Skeletal muscle tissue (tissue), 4 donors: ENCODE results near the gene LRRC73. TPM values are rescaled to one million over a fixed set of nuclear protein-coding genes. Genes with fewer than 3 reads are reported as not detected.
A peak's percentile ranks its signal among the peaks of the same experiment; 100 is the strongest.

Source experiments
- H3K27ac ChIP-seq: one replicate; pipeline ENCODE4 v1.7.0; 2013; ENCODE audit warnings: mild to moderate bottlenecking, low read depth, low read length, inconsistent platforms
- H3K27me3 ChIP-seq, 3 donors: one replicate each; pipeline ENCODE4 v1.7.0; 2013; ENCODE audit warnings: low read length in 3 of 3; ENCODE audit not compliant: control insufficient read depth in 3 of 3, insufficient read depth in 3 of 3
- H3K36me3 ChIP-seq, 3 donors: one replicate each; pipeline ENCODE4 v1.7.0; 2013; ENCODE audit warnings: low read length in 3 of 3; ENCODE audit not compliant: control insufficient read depth in 3 of 3, insufficient read depth in 3 of 3
- H3K4me1 ChIP-seq, 3 donors: one replicate each; pipeline ENCODE4 v1.7.0; 2013; ENCODE audit warnings: low read length in 3 of 3, mild to moderate bottlenecking in 3 of 3; ENCODE audit not compliant: control insufficient read depth in 3 of 3, insufficient read depth in 3 of 3
- H3K4me3 ChIP-seq, 3 donors: one replicate each; pipeline ENCODE4 v1.7.0; 2013; ENCODE audit warnings: low read length in 3 of 3
- H3K9ac ChIP-seq, 3 donors: one replicate each; pipeline ENCODE4 v1.7.0; 2013; ENCODE audit warnings: low read length in 3 of 3, mild to moderate bottlenecking in 3 of 3, moderate library complexity in 2 of 3, low read depth in 1 of 3
- H3K9me3 ChIP-seq, 3 donors: one replicate each; pipeline ENCODE4 v1.7.0; 2013; ENCODE audit warnings: low read length in 3 of 3; ENCODE audit not compliant: control insufficient read depth in 3 of 3
- total RNA-seq: library from RNA; depleted of rRNA; stranded (reverse); fragments of >200 nt; gene quantifications from one replicate; pipeline ENCODE4 v1.2.3, GENCODE V29; 2014
- donor health status: Osteomylitis.

The LRRC73 gene
- total RNA-seq, 1 donor from 2014 or later, result 0.52 TPM

DNA sequence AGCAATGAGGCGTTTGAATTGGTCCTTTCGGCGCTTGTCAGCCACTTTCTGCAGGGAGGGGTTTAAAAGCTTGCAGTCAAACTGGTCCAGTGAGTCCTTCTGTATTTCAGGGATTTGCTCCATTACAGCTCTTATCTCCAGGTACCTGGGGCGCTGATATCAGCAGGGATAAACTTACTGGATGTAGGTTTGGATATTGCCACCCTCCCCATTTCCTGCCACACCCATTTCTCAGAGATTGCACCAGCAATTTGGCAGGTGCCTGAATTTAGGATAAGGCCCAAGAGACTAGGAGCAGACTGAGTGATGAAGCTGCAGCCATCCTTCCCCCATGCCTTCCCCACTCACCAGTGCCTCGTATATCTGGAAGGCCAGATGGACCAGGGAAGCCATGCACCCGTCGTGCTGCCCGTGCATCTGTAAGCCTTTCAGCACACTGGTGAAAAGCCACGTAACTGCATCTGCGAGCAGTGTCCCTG, 14.4 kb upstream of the LRRC73 start:
- H3K27ac ChIP-seq, result no peak overlapping the region
- H3K4me3 ChIP-seq, result no peak overlapping the region
- no peaks in the 10 kb centered on the region for H3K27me3 ChIP-seq
- no peaks in the 10 kb centered on the region for H3K4me1 ChIP-seq
- no peaks in the 10 kb centered on the region for H3K9me3 ChIP-seq
- H3K36me3 ChIP-seq, result peaks cover 78 to 87% (median 86%) of the 10 kb centered on the region in 3 donors
- H3K9ac ChIP-seq, result no peak overlapping the region

DNA sequence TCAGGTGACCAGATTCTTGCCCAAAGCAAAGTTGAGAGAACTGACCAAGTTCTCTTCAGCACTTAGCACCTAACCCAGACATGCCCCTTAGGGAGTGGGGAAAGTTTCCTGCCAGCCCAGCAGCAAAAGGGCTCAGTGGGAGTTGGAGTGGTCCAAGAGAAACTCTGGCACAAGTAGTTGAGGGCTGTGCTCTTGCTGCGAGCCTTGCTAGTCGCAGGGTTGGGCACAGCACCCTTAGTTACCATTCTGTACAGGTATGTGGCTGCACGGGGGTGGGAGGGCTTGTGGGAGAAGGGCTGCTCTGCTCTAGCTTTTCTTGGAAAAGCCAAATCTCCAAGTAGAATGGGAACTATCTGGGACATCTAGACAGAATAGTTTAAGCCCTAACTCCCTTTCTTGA, 13.1 kb upstream of the LRRC73 start:
- Histone ChIP-seq H3K4me3 (no peak overlapping the region), H3K36me3 (peaks cover 77 to 85% (median 85%) of the 10 kb centered on the region in 3 donors), H3K27me3 (no peaks in the 10 kb centered on the region), H3K4me1 (peaks cover 2 to 3% (median 2%) of the 10 kb centered on the region in 3 donors), H3K9ac (no peak overlapping the region), H3K27ac (no peak overlapping the region), H3K9me3 (no peaks in the 10 kb centered on the region)

DNA sequence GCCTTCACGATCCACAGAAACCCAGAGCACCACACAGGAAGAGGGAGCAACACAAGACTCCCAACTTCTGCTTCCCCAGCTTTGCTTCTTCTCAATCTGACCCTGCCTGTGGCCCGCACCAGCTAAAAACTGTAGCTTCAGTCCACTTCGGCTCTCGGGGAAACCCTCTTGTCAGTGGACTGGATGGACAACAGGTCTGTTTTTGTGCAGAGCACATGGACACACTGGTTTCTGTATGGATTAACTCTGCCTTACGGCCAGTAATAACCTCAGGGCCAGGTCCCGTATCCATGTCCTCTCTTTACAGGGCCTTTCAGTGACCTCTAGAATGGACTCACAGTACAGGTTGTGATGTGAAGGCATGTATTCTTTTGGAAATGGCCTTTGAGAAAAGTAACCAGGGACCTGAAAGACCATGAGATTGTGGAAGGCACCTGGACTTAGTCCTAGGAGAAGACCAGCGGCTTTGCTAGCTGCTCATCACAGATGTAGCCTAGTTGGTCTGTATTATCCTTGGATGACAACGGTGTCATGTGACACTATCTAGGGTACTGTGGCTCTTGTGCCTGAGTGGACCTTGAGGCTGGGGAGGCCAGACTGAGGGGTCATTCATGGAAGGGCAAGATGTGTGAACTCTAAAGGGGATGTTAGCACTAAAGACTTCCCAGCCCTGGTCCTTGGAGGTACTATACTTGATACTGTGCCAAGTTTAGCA, 12.6 kb upstream of the LRRC73 start:
- no peaks in the 10 kb centered on the region for H3K9me3 ChIP-seq
- no peak overlapping the region for H3K4me3 ChIP-seq
- peaks cover 71 to 82% (median 80%) of the 10 kb centered on the region in 3 donors for H3K36me3 ChIP-seq
- H3K9ac ChIP-seq, result no peak overlapping the region
- H3K27ac ChIP-seq, result no peak overlapping the region
- H3K27me3 ChIP-seq, result no peaks in the 10 kb centered on the region
- H3K4me1 ChIP-seq, result peaks cover 8% of the 10 kb centered on the region in 3 donors

DNA sequence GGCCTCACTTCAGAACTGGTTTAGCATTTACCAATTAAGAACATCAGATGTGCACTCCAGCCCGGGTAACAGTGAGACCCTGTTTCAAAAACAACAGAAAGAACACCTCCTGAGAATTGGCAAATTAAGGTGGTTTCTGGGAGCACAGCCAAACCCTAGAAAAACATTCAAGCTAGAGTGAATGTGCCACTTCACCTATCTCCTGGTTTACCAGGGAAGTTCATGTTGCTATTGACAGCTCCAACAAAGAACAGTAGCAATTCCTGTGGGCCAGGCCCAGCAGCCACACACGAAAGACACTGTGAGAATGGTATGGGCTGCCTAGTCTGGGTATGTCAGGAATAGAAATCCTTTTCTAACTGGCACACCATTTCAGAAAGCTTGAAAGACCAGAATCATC, 11.7 kb upstream of the LRRC73 start:
- Histone ChIP-seq H3K4me3 (no peak overlapping the region), H3K9me3 (no peaks in the 10 kb centered on the region), H3K27ac (no peak overlapping the region), H3K36me3 (peaks cover 69 to 74% (median 72%) of the 10 kb centered on the region in 3 donors), H3K4me1 (peaks cover 12 to 16% (median 13%) of the 10 kb centered on the region in 3 donors), H3K27me3 (no peaks in the 10 kb centered on the region), H3K9ac (no peak overlapping the region)

DNA sequence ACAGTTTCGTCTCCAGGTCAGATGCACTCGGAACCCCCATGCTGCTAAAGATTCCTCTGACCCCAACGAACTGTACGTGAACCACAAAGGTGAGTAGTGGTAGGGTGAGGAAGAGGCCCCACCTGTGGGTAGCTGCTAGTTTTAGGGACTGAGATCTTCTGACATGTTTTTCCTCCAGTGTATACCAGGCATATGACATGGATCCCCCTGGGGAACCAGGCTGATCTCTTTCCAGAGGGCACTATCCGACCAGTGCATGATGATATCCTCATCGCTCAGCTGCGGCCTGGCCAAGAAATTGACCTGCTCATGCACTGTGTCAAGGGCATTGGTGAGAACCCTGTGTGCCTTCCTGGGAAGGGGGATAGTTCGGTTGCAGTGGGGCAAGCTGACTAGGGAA, 10.0 kb upstream of the LRRC73 start:
- Histone ChIP-seq H3K9ac (no peak overlapping the region), H3K4me3 (no peak overlapping the region), H3K27ac (no peak overlapping the region), H3K27me3 (no peaks in the 10 kb centered on the region), H3K36me3 (peaks cover 61 to 65% (median 61%) of the 10 kb centered on the region in 3 donors), H3K4me1 (peaks cover 24 to 29% (median 24%) of the 10 kb centered on the region in 3 donors), H3K9me3 (no peaks in the 10 kb centered on the region)

DNA sequence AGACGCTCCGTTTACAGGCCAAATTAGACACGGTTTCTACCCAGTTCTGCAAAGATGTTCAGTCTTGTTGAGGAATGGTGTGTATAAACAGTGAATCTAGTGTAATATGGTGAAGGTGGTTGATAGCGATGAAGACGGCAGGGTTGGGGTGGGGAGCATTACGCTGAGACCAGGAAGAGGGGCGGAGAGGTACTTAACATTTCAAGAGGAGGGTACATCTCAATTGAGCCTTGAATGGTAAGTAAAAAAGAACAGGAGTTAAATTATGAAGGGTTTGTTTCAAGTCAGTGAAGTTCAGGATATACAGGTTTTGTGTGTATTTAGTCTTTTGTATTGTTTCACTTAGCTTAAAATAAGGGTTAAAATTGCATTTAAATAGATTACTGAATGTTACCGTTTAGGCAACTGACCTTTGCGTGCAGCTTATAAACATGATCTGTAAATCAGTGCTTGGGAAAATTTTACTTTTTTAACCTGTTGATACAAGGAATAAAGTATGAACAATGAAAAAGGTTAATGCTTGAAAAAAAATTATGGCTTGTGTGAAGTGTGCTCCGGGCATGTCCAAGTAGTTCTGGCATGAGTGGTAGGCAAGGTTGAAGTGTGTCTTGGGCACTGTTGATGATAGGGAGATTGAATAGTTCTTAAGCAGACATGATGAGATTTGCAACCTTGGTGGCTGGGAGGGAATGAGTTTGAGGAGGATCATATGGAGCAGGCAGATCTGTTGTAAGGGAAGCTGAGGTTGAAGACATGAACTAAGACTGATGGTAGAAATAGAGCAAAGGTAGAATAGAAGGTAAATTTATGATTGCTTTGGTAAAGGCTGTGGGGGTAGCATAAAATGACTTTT, 7.6 kb upstream of the LRRC73 start:
- H3K27ac ChIP-seq, result peak overlapping the region; percentile 86
- no peaks in the 10 kb centered on the region for H3K9me3 ChIP-seq
- H3K4me3 ChIP-seq, result peak overlapping the region; percentile 87 to 100 (median 87)
- no peaks in the 10 kb centered on the region for H3K27me3 ChIP-seq
- H3K36me3 ChIP-seq, result peaks cover 54 to 62% (median 59%) of the 10 kb centered on the region in 3 donors
- H3K9ac ChIP-seq, result peak overlapping the region; percentile 91 to 95 (median 94)
- peaks cover 26 to 36% (median 32%) of the 10 kb centered on the region in 3 donors for H3K4me1 ChIP-seq

DNA sequence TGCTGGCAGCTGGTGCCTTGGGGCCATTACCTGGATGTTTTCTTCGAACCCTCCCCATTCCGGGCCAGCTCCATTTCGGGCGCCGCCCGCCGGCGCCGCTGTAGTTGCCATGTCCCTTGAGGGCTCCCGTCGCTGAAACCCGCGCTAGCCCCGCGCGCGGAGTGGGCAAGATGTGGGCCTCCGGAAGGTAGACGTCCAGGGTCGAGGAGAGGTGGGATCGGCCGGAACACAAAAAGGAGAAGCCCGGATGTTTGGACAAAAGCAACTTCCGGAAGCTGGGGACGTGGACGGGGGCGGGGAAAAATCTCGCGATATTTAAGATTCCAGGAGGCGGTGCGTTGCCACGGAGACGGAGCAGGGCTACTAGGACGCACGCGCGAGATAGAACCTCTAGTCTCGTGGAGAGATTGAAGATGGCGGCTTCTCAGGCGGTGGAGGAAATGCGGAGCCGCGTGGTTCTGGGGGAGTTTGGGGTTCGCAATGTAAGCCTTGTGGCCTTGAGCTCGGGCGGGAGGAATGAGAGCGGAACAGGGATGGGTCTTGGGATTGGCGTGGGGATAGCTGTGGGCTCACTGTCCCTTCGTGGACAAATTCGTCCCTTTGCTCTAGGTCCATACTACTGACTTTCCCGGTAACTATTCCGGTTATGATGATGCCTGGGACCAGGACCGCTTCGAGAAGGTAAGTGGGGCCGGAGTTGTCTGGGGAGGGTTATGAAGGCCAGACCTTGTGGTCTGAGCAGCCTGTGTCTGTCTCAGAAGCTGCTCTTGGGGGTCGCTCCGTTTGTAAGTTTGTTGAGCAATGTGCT, 6.8 kb upstream of the LRRC73 start, which contains the start of the genes POLR1C and YIPF3:
TSS of gene POLR1C (plus strand) at position 393 of the 808 bp plus-strand sequence. CDS start at position 414, 21 bp downstream.
TSS of gene YIPF3 (minus strand) at position 230 of the 808 bp plus-strand sequence. CDS start at position 111, 119 bp downstream.
- H3K4me1 ChIP-seq, result peaks cover 33 to 41% (median 35%) of the 10 kb centered on the region in 3 donors
- H3K4me3 ChIP-seq, result peak within 1 kb of the TSS; percentile 87 to 100 (median 97)
- peaks cover 55 to 62% (median 59%) of the 10 kb centered on the region in 3 donors for H3K36me3 ChIP-seq
- H3K9me3 ChIP-seq, result no peaks in the 10 kb centered on the region
- H3K9ac ChIP-seq, result peak within 1 kb of the TSS; percentile 94 to 95 (median 95)
- H3K27me3 ChIP-seq, result no peaks in the 10 kb centered on the region
- peak within 1 kb of the TSS; percentile 86 for H3K27ac ChIP-seq

DNA sequence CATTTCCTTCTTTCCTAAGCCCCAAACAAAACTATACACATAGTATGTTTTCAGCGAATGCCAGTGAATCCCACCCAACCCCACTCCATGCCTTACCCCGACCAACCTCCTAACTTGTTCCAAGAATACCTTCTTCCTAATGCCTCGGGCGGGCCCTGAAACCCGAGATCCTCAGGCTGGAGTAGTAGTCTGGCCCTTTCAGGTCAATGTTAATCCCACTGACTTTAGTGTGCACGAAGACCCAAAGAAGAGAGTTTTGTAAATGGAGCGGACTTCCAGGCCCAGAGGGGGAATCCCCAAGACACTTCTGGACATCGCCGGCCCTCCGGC, 6.2 kb upstream of the LRRC73 start:
- no peaks in the 10 kb centered on the region for H3K27me3 ChIP-seq
- no peaks in the 10 kb centered on the region for H3K9me3 ChIP-seq
- H3K36me3 ChIP-seq, result peaks cover 55 to 62% (median 58%) of the 10 kb centered on the region in 3 donors
- peak overlapping the region; percentile 87 to 100 (median 97) for H3K4me3 ChIP-seq
- peaks cover 34 to 41% (median 35%) of the 10 kb centered on the region in 3 donors for H3K4me1 ChIP-seq
- peak overlapping the region; percentile 86 for H3K27ac ChIP-seq
- peak overlapping the region; percentile 94 to 95 (median 95) for H3K9ac ChIP-seq

DNA sequence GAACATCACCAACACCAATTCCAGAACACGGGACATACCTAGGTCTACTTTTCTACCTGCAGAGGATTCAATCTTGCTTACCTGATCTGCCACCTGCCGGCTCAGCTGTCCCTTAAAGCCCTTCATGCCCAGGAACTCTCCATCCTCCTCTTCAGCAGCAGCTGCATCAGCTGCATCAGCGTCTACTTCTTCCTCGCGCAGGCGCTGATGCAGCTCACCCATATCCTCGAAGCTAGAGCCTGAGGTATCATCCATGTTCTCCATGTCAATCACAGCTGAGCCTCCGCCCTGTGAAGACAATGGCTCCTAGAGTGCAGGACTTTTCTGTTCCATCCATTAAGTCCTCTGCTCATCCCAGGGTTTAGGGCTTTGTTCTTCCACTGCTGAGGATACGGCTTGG, 5.7 kb upstream of the LRRC73 start:
- peaks cover 37 to 43% (median 37%) of the 10 kb centered on the region in 3 donors for H3K4me1 ChIP-seq
- H3K9me3 ChIP-seq, result no peaks in the 10 kb centered on the region
- H3K9ac ChIP-seq, result peak overlapping the region; percentile 94 to 95 (median 95)
- peaks cover 54 to 62% (median 54%) of the 10 kb centered on the region in 3 donors for H3K36me3 ChIP-seq
- H3K27me3 ChIP-seq, result no peaks in the 10 kb centered on the region
- peak overlapping the region; percentile 86 for H3K27ac ChIP-seq
- H3K4me3 ChIP-seq, result peak overlapping the region; percentile 87 to 100 (median 97)
